Upper lobe of right lung (tissue), 1 donor: Measurements from ENCODE around the gene SMAD3. TPM values are rescaled to one million over a fixed set of nuclear protein-coding genes. Genes with fewer than 3 reads are reported as not detected.

Source experiments
- ATAC-seq: fragments of 200-7000 bp; cut with Tn5 transposase; one replicate; pipeline ENCODE4 v1.9.1; 2020; ENCODE audit warnings: mild to moderate bottlenecking, moderate library complexity
- DNase-seq: peaks from one replicate; pipeline ENCODE4 v3.0.0-alpha.2; 2020
- H3K27ac ChIP-seq: fragments of 200-600 bp; one replicate; pipeline ENCODE4 v1.8.0; 2022
- H3K27me3 ChIP-seq: fragments of 200-600 bp; one replicate; pipeline ENCODE4 v1.8.0; 2022; ENCODE audit warnings: mild to moderate bottlenecking
- H3K36me3 ChIP-seq: fragments of 200-600 bp; one replicate; pipeline ENCODE4 v1.8.0; 2022
- H3K4me1 ChIP-seq: fragments of 200-600 bp; one replicate; pipeline ENCODE4 v1.8.0; 2022
- H3K4me3 ChIP-seq: fragments of 200-600 bp; one replicate; pipeline ENCODE4 v1.8.0; 2022; ENCODE audit warnings: mild to moderate bottlenecking
- H3K9me3 ChIP-seq: fragments of 200-600 bp; one replicate; pipeline ENCODE4 v1.8.0; 2022
- intact Hi-C: fragments of 100-400 bp; cut with DNase I; formaldehyde crosslinking; loops from one replicate; pipeline ENCODE4 v1.11.0; 2022
- total RNA-seq: library from RNA; stranded (reverse); fragmentation: NEBNext Ultra II Directional; extraction: Animal tissue kit (Norgen Biotek cat#: 25700); gene quantifications from one replicate; pipeline ENCODE4 v1.2.1, GENCODE V29; 2021
- TF ChIP-seq, protein P1 (sequence below): fragments of 200-600 bp; IDR thresholded peaks from one replicate; pipeline ENCODE4 v1.8.0; 2022; ENCODE audit warnings: antibody characterized with exemption
- donor health status: DM: no; HTN: yes; CAD: no; lungs with severe emphysema.

Gene SMAD3
- total RNA-seq, 1 donor from 2014 or later, result 31.6 TPM

GRCh38 chr15:67133738-67134066, 68.3 kb downstream of the SMAD3 start:
- TF ChIP-seq, protein P1, sequence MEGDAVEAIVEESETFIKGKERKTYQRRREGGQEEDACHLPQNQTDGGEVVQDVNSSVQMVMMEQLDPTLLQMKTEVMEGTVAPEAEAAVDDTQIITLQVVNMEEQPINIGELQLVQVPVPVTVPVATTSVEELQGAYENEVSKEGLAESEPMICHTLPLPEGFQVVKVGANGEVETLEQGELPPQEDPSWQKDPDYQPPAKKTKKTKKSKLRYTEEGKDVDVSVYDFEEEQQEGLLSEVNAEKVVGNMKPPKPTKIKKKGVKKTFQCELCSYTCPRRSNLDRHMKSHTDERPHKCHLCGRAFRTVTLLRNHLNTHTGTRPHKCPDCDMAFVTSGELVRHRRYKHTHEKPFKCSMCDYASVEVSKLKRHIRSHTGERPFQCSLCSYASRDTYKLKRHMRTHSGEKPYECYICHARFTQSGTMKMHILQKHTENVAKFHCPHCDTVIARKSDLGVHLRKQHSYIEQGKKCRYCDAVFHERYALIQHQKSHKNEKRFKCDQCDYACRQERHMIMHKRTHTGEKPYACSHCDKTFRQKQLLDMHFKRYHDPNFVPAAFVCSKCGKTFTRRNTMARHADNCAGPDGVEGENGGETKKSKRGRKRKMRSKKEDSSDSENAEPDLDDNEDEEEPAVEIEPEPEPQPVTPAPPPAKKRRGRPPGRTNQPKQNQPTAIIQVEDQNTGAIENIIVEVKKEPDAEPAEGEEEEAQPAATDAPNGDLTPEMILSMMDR, result no peak
- Histone ChIP-seq H3K27ac (peak overlapping the region; percentile 77), H3K27me3 (no peaks in the 10 kb centered on the region), H3K9me3 (no peaks in the 10 kb centered on the region), H3K4me3 (no peak overlapping the region), H3K36me3 (no peaks in the 10 kb centered on the region), H3K4me1 (peaks cover 79% of the 10 kb centered on the region)
- DNase-seq (no peak), ATAC-seq (no peak)
- intact Hi-C loops, result no loop called here

DNA sequence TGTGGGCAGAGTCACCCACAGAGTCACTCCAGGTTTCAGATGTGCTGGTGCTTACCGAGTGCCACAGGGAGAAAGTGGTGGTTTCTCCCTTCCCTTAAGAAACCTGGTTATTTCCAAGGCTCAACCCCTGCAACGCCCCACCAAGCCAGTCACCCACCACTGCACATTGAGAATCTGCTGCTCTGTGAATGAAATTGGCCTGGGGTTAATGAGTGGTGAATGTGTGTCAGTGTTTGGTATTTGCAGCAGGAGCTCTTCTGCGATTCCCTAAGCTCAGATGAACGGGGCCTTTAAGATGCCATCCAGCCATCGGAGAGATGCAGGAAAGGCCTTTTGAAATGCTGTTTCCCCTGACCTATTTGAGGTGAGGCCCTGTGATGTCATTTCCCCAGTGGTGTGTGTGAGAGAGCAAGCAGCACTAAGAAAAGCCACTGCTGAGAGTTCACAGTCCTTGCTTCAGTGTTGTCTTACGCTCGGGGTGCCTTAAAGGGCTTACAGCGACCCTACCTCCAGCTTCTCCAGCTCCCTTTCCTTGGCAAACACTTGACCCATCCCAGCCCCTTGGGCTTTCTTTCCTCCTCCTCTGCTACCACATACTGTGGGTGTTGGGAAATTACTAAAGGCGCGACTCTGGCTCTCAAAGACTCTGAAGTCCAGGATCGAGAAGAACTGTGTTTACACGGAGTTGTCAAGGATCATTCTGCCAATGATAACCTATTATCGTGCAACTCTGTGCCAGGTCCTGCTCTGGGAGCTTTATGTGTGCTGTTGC, 68.9 kb downstream of the SMAD3 start:
- ATAC-seq, result peak; percentile 68
- TF ChIP-seq, protein P1, result no peak
- no peak for DNase-seq

DNA sequence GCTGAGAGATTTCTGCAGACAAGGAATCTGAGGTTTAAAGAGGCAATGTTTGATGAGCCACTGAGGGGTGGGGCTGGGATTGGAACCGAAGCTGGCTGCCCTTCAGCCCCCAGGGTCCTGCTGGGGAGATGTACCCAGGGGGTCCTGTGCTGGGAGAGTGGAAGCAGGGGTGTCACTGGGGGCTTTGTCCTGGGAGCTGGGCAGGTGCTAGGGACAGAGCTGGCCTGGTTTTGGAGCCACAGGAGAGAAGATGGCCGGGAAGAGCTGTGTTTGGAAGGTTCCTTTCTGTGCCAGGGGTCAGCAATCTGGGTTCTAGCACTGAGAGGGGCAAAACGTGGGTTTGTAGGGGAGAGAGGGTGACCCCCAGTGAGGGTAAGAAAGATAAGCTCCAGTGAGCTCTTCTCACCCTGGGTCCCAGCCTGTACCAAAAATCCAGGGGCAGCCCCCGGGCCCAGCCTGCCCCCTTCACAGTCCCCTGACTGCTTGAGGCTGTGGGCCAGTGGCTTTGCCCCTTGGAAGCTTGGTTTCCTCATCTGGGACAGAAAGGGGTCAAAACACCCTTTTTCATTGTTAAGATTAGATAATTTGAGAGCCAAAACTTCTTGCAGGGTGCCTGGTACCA, 69.6 kb downstream of the SMAD3 start:
- no peak for ATAC-seq
- H3K36me3 ChIP-seq, result no peaks in the 10 kb centered on the region
- no peaks in the 10 kb centered on the region for H3K27me3 ChIP-seq
- TF ChIP-seq, protein P1, result no peak
- no peak for DNase-seq
- H3K4me1 ChIP-seq, result peaks cover 92% of the 10 kb centered on the region
- intact Hi-C loops, result no loop called here
- no peaks in the 10 kb centered on the region for H3K9me3 ChIP-seq
- peak overlapping the region; percentile 77 for H3K27ac ChIP-seq
- H3K4me3 ChIP-seq, result no peak overlapping the region

More for the DNA sequence above, 68.9 kb downstream of the SMAD3 start:
- Histone ChIP-seq H3K36me3 (no peaks in the 10 kb centered on the region), H3K4me3 (no peak overlapping the region), H3K27ac (peak overlapping the region; percentile 77), H3K27me3 (no peaks in the 10 kb centered on the region), H3K9me3 (no peaks in the 10 kb centered on the region), H3K4me1 (peaks cover 85% of the 10 kb centered on the region)
- intact Hi-C loops, result no loop called here

- peaks cover 93% of the 10 kb centered on the region for H3K4me1 ChIP-seq
- DNase-seq (no peak), ATAC-seq (peak; percentile 66)
- no peaks in the 10 kb centered on the region for H3K36me3 ChIP-seq
- peak overlapping the region; percentile 77 for H3K27ac ChIP-seq
- no peaks in the 10 kb centered on the region for H3K9me3 ChIP-seq
- H3K27me3 ChIP-seq, result no peaks in the 10 kb centered on the region
- H3K4me3 ChIP-seq, result no peak overlapping the region
- TF ChIP-seq, protein P1, result peak; percentile 13
- intact Hi-C loops, result no loop called here
Measured at GRCh38 chr15:67135494-67135893, 70.1 kb downstream of the SMAD3 start.

GRCh38 chr15:67136802-67137201, 71.4 kb downstream of the SMAD3 start:
- H3K27me3 ChIP-seq, result no peaks in the 10 kb centered on the region
- DNase-seq (no peak), ATAC-seq (no peak)
- TF ChIP-seq, protein P1, result no peak
- intact Hi-C loops, result no loop called here
- H3K4me3 ChIP-seq, result no peak overlapping the region
- peaks cover 88% of the 10 kb centered on the region for H3K4me1 ChIP-seq
- H3K9me3 ChIP-seq, result no peaks in the 10 kb centered on the region
- no peaks in the 10 kb centered on the region for H3K36me3 ChIP-seq
- H3K27ac ChIP-seq, result peak overlapping the region; percentile 55
